ENCODE data around the gene RAB23. TPM values are rescaled to one million over a fixed set of nuclear protein-coding genes. Genes with fewer than 3 reads are reported as not detected.

The RAB23 gene
- total RNA-seq, 1 experiment from 2014 or later: 13.8 TPM

DNA sequence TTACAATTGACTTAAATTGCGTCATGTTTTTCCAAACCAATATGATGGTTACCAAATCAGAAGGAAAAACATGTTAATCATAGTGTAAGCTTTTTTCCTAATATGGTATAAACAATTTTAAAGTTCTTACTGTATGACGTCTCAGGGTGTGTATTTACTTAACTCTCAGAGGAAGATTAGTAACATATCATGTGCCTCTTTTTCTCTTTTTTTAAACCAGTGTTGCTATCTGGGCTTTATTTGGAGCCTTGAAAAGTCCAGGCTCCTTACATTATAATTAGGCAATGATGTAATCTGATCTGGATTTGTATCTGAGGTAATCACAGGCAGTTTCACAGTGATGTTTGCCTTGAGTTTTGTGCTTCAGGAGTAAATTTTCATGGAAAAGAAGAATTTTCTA is 20.4 kb upstream of the RAB23 start:
- no peak overlapping the region for H3K4me3 ChIP-seq
- intact Hi-C loops (cut with micrococcal nuclease; ENCODE audit: unreplicated experiment): no loop called here
- no peaks in the 10 kb centered on the region for H3K27me3 ChIP-seq (ENCODE audit: insufficient read depth, low read depth)
- no peaks in the 10 kb centered on the region for H4K20me1 ChIP-seq (ENCODE audit: insufficient read depth)
- ChIA-PET CTCF (no interaction called here), POLR2A (ENCODE audit: unreplicated experiment) (no interaction called here)
- H2AFZ ChIP-seq: no peak overlapping the region
- no peaks in the 10 kb centered on the region for H3F3A ChIP-seq (ENCODE audit: insufficient read depth, low read depth)
- H3K4me2 ChIP-seq: no peak overlapping the region
- no peaks in the 10 kb centered on the region for H3K36me3 ChIP-seq (ENCODE audit: low read depth)
- peaks cover 12% of the 10 kb centered on the region for H3K4me1 ChIP-seq (replicated peaks; ENCODE audit: insufficient read depth)
- peak in 1 of 2 experiments; percentile 71 for DNase-seq
- no peaks in the 10 kb centered on the region for H3K79me2 ChIP-seq (ENCODE audit: low read depth)
- BruUV-seq (replicated peaks): no TSS peak
- TF ChIP-seq, protein P1, sequence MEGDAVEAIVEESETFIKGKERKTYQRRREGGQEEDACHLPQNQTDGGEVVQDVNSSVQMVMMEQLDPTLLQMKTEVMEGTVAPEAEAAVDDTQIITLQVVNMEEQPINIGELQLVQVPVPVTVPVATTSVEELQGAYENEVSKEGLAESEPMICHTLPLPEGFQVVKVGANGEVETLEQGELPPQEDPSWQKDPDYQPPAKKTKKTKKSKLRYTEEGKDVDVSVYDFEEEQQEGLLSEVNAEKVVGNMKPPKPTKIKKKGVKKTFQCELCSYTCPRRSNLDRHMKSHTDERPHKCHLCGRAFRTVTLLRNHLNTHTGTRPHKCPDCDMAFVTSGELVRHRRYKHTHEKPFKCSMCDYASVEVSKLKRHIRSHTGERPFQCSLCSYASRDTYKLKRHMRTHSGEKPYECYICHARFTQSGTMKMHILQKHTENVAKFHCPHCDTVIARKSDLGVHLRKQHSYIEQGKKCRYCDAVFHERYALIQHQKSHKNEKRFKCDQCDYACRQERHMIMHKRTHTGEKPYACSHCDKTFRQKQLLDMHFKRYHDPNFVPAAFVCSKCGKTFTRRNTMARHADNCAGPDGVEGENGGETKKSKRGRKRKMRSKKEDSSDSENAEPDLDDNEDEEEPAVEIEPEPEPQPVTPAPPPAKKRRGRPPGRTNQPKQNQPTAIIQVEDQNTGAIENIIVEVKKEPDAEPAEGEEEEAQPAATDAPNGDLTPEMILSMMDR (conservative IDR thresholded peaks at IDR 0.05): no peak
- no peak for TF ChIP-seq EZH2 (IDR thresholded peaks at IDR 0.05; ENCODE audit: low read depth)
- H3K9me2 ChIP-seq (ENCODE audit: insufficient read depth): no peaks in the 10 kb centered on the region; the same call in 1 of the 2 replicates
- no peaks in the 10 kb centered on the region for H3K9me3 ChIP-seq (ENCODE audit: insufficient read depth, low read depth)
- H3K27ac ChIP-seq: peak overlapping the region; percentile 51; the same call in 1 of the 2 replicates

DNA sequence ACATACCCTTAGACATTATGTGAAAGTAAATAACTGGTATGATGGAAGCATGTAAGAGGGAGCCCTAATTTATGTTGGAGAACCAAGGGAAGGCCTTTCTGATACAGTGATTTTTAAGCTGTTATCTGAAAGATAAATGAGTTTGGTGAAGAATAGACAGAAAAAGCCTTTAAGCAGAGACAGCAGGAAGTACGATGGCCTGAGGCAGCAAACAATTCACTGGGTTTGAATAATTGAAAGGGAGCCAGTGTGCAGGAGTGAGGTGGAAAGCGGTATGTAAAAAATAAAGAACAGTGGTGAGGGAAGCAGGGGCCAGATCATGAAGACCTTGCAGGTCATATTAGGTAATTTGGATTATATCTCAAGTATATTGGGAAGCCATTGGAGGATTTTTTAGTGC is 4.1 kb upstream of the RAB23 start:
- intact Hi-C loops (cut with micrococcal nuclease; ENCODE audit: unreplicated experiment): no loop called here
- Histone ChIP-seq H3F3A (ENCODE audit: insufficient read depth, low read depth) (0 out of 2 replicates have a peak, but pooled peaks cover 6% of the 10 kb centered on the region), H3K4me1 (replicated peaks; ENCODE audit: insufficient read depth) (peaks cover 14% of the 10 kb centered on the region), H3K79me2 (ENCODE audit: low read depth) (peaks cover 2% of the 10 kb centered on the region; the same call in 1 of the 2 replicates), H3K4me2 (no peak overlapping the region), H2AFZ (no peak overlapping the region), H3K9me2 (ENCODE audit: insufficient read depth) (peaks cover 6% of the 10 kb centered on the region; the same call in 1 of the 2 replicates), H3K9me3 (ENCODE audit: insufficient read depth, low read depth) (no peaks in the 10 kb centered on the region), H3K36me3 (ENCODE audit: low read depth) (no peaks in the 10 kb centered on the region), H3K27ac (no peak overlapping the region), H4K20me1 (ENCODE audit: insufficient read depth) (no peaks in the 10 kb centered on the region), H3K4me3 (no peak overlapping the region), H3K27me3 (ENCODE audit: insufficient read depth, low read depth) (no peaks in the 10 kb centered on the region)
- DNase-seq: no peak
- ChIA-PET CTCF (no interaction called here), POLR2A (ENCODE audit: unreplicated experiment) (no interaction called here)
- TF ChIP-seq, protein P1 (conservative IDR thresholded peaks at IDR 0.05): no peak
- no TSS peak for BruUV-seq (replicated peaks)

DNA sequence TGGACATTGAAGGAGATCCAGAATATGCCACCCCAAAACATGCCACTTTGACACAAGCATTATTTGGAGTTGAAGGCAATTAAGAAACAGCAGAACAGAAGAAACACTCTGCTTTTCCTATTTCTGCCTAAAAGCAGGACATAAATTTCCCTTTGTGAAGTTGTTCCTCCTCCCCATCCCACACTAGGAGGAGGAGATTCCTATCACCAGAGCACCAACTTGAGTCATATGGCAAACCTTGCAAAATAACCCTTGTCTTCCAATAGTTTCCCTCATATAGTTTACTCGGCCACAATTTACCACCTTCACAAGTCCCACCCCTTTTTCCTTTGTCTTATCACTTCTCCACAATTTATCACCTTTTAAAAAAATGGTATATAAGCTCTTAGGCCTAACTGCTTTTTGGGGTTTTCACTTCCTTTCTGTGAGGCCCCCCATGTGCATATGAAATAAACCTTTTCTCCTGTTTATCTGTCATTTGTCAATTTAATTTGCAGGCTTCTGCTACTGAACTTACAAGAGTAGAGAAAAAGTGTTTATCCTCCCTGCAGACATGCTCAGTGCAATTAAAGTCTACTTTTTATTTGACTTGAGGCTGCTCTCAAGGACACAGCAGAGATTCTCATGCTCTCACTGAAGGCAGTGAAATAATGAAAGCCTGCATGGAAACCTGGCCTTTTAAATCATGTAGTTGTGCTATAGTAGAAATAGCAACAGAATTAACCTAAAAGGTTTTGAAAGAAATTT is 2.8 kb upstream of the RAB23 start:
- peaks cover 6% of the 10 kb centered on the region; the same call in 1 of the 2 replicates for H3K9me2 ChIP-seq (ENCODE audit: insufficient read depth)
- CTCF ChIA-PET: no interaction called here
- H3K79me2 ChIP-seq (ENCODE audit: low read depth): peaks cover 13% of the 10 kb centered on the region
- no peak overlapping the region for H3K4me2 ChIP-seq
- H3K4me1 ChIP-seq (replicated peaks; ENCODE audit: insufficient read depth): peaks cover 24% of the 10 kb centered on the region
- no peaks in the 10 kb centered on the region for H3K27me3 ChIP-seq (ENCODE audit: insufficient read depth, low read depth)
- intact Hi-C loops (cut with micrococcal nuclease; ENCODE audit: unreplicated experiment): loop anchor here (5.0 kb wide), 1 partner anchor 42 kb away; no protein-coding TSS in a partner anchor
- no peak overlapping the region for H3K27ac ChIP-seq
- no peak overlapping the region for H2AFZ ChIP-seq
- no peaks in the 10 kb centered on the region for H3K9me3 ChIP-seq (ENCODE audit: insufficient read depth, low read depth)
- TF ChIP-seq, protein P1 (conservative IDR thresholded peaks at IDR 0.05): no peak
- TF ChIP-seq EZH2 (IDR thresholded peaks at IDR 0.05; ENCODE audit: low read depth): no peak
- POLR2A ChIA-PET (ENCODE audit: unreplicated experiment): no interaction called here
- H4K20me1 ChIP-seq (ENCODE audit: insufficient read depth): no peaks in the 10 kb centered on the region
- 0 out of 2 replicates have a peak, but pooled peaks cover 6% of the 10 kb centered on the region for H3F3A ChIP-seq (ENCODE audit: insufficient read depth, low read depth)
- H3K4me3 ChIP-seq: no peak overlapping the region
- H3K36me3 ChIP-seq (ENCODE audit: low read depth): no peaks in the 10 kb centered on the region
- BruUV-seq (replicated peaks): no TSS peak
- DNase-seq: no peak
